ENCODE data around the gene TMEM139.

The TMEM139 gene

GRCh38 chr7:143329471-143330170, 44.9 kb downstream of the TMEM139 start:
- DNase-seq: no peak

- no peak for DNase-seq
These were observed 46.5 kb downstream of the TMEM139 start for GRCh38 chr7:143331179-143331801.

GRCh38 chr7:143334244-143334643, 49.5 kb downstream of the TMEM139 start:
- DNase-seq: no peak

GRCh38 chr7:143337216-143337615, 52.5 kb downstream of the TMEM139 start:
- DNase-seq: no peak
